Activated naive CD8-positive, alpha-beta T cell treated with anti-CD3 and anti-CD28 coated beads, Interleukin-2, amount 10 ng/mL, durations not matched to agents 7 days and 5 days (primary cell): Measurements from ENCODE around the gene SHMT1. TPM values are rescaled to one million over a fixed set of nuclear protein-coding genes. Genes with fewer than 3 reads are reported as not detected.
"Not testable (repeated sequence)": the region's sequence is repeated elsewhere in the genome, so short reads cannot be mapped to it uniquely, and the experiment has no call there.

Source experiments
- ATAC-seq: fragments of 150-1000 bp; cut with Tn5 transposase; one replicate; pipeline ENCODE4 v1.10.0; 2021; ENCODE audit warnings: low read depth, moderate library complexity
- POLR2A ChIA-PET: fragments of 350-600 bp; sonication (Branson Sonifier 250); formaldehyde crosslinking; loops from one replicate; lab custom pipeline; 2021; ENCODE audit warnings: antibody characterized with exemption; lab: Charles Lee
- DNase-seq: peaks from one replicate; pipeline ENCODE4 v3.0.0; 2021
- H3K27ac Mint-ChIP-seq: one replicate; pipeline ENCODE4 v1.8.0; 2022; ENCODE audit warnings: mild to moderate bottlenecking, mixed read lengths
- H3K27me3 Mint-ChIP-seq: one replicate; pipeline ENCODE4 v1.8.0; 2022; ENCODE audit warnings: mild to moderate bottlenecking, moderate library complexity, mixed read lengths
- H3K36me3 Mint-ChIP-seq: one replicate; pipeline ENCODE4 v1.8.0; 2021; ENCODE audit warnings: mild to moderate bottlenecking, mixed read lengths
- H3K4me1 Mint-ChIP-seq: one replicate; pipeline ENCODE4 v1.8.0; 2021; ENCODE audit warnings: mixed read lengths
- H3K4me3 Mint-ChIP-seq: one replicate; pipeline ENCODE4 v1.8.0; 2022; ENCODE audit warnings: mild to moderate bottlenecking, moderate library complexity, mixed read lengths
- H3K9me3 Mint-ChIP-seq: one replicate; pipeline ENCODE4 v1.8.0; 2021; ENCODE audit warnings: mixed read lengths
- total RNA-seq, 2 experiments: library from RNA; stranded (reverse); gene quantifications; one replicate each; pipeline ENCODE4 v1.2.3, GENCODE V29; 2021

Gene SHMT1
- total RNA-seq, result 10 to 100 TPM; 45.4 to 48.1 TPM

- Mint-ChIP-seq H3K36me3 (peaks cover 13% of the 10 kb centered on the region), H3K27me3 (no peaks in the 10 kb centered on the region), H3K27ac (peak within 1 kb of the TSS; percentile 91), H3K9me3 (no peaks in the 10 kb centered on the region), H3K4me1 (peaks cover 14% of the 10 kb centered on the region), H3K4me3 (peak within 1 kb of the TSS; percentile 93)
- peak; percentile 100 for ATAC-seq
- DNase-seq, result peak; percentile 96
- POLR2A ChIA-PET, result interaction anchor here (0.9 to 1.9 kb wide), 2 partner anchors 35 to 49 kb away, joined by 3 to 9 read pairs; partner anchors contain the start of genes SMCR8 and TOP3A
These were observed at the start of gene SHMT1 for GRCh38 chr17:18363101-18364049. TSS of gene SHMT1 (minus strand) at chr17:18363550. CDS start at chr17:18355981, 7,569 bp downstream.

DNA sequence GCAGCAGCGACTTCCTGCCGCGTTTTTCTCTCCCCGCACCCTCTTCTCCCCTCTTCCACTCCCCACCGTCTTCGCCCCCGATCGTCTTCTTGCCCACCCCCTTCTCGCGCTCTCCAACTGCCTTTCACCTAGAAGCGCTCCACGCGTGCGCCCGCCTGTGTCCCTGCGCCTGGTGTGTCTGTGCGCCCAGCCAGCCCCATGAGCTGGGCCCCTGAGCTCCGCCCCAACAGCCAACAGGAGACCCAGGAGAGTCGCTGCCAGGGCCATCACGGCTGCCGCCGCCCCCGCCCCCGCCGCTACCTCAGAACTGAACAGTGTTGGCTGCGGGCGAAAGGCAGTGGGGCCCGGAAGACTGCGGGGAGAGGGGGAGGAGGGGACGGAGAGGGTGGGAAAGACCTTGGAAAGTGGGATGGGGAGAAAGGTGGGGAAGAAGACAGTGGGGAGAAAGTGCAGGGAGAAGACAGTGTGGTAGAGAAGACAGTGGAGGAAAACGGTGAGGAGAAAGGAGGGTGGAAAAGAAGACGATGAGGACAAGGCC, 48.7 kb upstream of the SHMT1 start:
- not testable (repeated sequence) for H3K36me3 Mint-ChIP-seq, H3K9me3 Mint-ChIP-seq, H3K4me3 Mint-ChIP-seq

DNA sequence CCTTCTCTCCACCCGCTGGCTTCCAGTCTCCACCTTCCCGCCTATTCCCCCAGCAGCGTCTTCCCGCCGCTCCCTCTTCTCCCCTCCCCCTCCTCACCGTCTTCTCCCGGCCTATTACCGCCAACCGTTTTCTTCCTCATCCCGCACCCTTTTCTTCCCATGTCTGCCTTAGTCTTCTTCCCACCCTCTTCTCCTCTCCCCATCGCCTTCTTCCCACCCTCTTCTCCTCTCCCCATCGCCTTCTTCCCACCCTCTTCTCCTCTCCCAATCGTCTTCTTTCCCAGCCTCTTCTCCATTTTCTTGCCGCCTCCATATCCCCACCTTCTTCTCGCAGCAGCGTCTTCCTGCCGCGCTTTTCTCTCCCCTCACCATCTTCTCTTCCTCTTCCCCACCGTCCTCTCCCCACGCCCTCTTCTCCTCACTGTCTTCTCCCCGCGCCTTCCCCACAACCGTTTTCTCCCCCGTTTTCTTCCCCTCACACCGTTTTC, 48.1 kb upstream of the SHMT1 start:
- ATAC-seq, result peak; percentile 27
- H3K9me3 Mint-ChIP-seq, H3K27me3 Mint-ChIP-seq, POLR2A ChIA-PET, H3K36me3 Mint-ChIP-seq: not testable (repeated sequence)
- H3K27ac Mint-ChIP-seq, result peak overlapping the region; percentile 87
- peak overlapping the region; percentile 98 for H3K4me3 Mint-ChIP-seq
- peaks cover 22% of the 10 kb centered on the region for H3K4me1 Mint-ChIP-seq
- DNase-seq, result peak; percentile 46

More for the DNA sequence above, 48.7 kb upstream of the SHMT1 start:
- DNase-seq, result peak; percentile 46
- H3K27ac Mint-ChIP-seq, H3K27me3 Mint-ChIP-seq, POLR2A ChIA-PET: not testable (repeated sequence)
- peak; percentile 98 for ATAC-seq
- H3K4me1 Mint-ChIP-seq, result peaks cover 22% of the 10 kb centered on the region

GRCh38 chr17:18410736-18411135, 47.4 kb upstream of the SHMT1 start:
- POLR2A ChIA-PET, ATAC-seq, H3K27me3 Mint-ChIP-seq, DNase-seq, H3K36me3 Mint-ChIP-seq, H3K9me3 Mint-ChIP-seq: not testable (repeated sequence)
- H3K27ac Mint-ChIP-seq, result peak overlapping the region; percentile 58
- H3K4me1 Mint-ChIP-seq, result peaks cover 22% of the 10 kb centered on the region
- H3K4me3 Mint-ChIP-seq, result peak overlapping the region; percentile 98

DNA sequence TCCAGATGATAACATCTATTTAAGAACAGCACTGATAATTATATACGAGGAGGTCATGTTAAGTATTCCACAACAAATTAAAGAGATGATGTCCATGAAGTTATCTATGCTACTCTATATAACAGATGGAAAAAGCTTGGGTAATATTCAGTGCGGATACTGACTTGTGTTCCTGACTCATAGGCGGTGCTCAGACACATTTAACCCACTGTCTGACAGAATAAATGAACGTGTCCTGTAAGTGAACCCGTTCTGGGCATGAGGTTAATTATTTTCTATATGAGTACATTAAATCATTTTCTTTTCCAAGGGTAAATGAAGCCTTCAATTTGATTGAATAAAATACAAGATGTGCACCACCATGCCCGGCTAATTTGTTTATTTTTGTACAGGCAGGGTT, 46.0 kb upstream of the SHMT1 start:
- DNase-seq, H3K27me3 Mint-ChIP-seq, H3K4me3 Mint-ChIP-seq, H3K9me3 Mint-ChIP-seq, H3K36me3 Mint-ChIP-seq, POLR2A ChIA-PET, ATAC-seq: not testable (repeated sequence)
- Mint-ChIP-seq H3K27ac (peak overlapping the region; percentile 45), H3K4me1 (peaks cover 22% of the 10 kb centered on the region)

DNA sequence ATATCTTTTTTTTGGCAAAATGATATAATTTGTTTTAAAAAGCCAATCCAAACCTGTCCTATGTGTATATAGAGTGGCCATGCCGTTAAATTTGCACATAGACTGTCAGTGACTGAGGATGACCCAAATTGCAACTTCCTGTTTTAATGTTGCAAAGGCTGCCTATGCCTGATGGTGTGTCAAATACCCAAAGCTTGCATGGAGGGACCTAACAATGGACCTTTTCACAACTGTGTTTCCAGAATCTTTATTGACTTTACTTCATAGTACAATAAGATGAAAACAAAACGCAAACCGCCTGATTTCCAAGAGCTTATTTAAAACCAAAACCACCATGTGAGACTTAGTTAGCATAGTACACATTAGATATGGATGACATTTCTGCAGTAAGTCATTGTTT, 45.6 kb upstream of the SHMT1 start:
- H3K4me3 Mint-ChIP-seq, POLR2A ChIA-PET, ATAC-seq, H3K36me3 Mint-ChIP-seq, DNase-seq, H3K9me3 Mint-ChIP-seq, H3K27me3 Mint-ChIP-seq: not testable (repeated sequence)
- Mint-ChIP-seq H3K27ac (peak overlapping the region; percentile 45), H3K4me1 (peaks cover 22% of the 10 kb centered on the region)

GRCh38 chr17:18403604-18404003, 40.3 kb upstream of the SHMT1 start:
- DNase-seq, H3K27ac Mint-ChIP-seq, H3K9me3 Mint-ChIP-seq, H3K4me3 Mint-ChIP-seq, H3K27me3 Mint-ChIP-seq, H3K36me3 Mint-ChIP-seq, H3K4me1 Mint-ChIP-seq, POLR2A ChIA-PET, ATAC-seq: not testable (repeated sequence)

DNA sequence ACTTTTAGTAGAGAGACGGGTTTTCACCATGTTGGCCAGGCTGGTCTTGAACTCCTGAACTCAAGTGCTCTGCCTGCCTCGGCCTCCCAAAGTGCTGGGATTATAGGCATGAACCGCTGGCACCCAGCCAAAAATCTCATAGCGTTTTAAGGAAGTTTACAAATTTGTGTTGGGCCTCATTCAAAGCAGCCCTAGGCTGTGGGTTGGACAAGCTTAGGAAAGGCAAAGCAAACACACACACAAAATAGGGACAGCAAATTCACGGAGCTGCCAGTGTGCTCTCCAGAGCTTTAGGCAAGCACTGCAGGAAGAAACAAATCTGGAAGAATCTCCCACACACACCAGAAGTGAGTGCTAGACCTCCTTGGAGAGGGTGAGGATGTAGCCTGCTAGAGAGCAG, 39.8 kb upstream of the SHMT1 start:
- H3K36me3 Mint-ChIP-seq, H3K4me3 Mint-ChIP-seq, H3K9me3 Mint-ChIP-seq, DNase-seq, H3K27me3 Mint-ChIP-seq, ATAC-seq, H3K27ac Mint-ChIP-seq, H3K4me1 Mint-ChIP-seq, POLR2A ChIA-PET: not testable (repeated sequence)

DNA sequence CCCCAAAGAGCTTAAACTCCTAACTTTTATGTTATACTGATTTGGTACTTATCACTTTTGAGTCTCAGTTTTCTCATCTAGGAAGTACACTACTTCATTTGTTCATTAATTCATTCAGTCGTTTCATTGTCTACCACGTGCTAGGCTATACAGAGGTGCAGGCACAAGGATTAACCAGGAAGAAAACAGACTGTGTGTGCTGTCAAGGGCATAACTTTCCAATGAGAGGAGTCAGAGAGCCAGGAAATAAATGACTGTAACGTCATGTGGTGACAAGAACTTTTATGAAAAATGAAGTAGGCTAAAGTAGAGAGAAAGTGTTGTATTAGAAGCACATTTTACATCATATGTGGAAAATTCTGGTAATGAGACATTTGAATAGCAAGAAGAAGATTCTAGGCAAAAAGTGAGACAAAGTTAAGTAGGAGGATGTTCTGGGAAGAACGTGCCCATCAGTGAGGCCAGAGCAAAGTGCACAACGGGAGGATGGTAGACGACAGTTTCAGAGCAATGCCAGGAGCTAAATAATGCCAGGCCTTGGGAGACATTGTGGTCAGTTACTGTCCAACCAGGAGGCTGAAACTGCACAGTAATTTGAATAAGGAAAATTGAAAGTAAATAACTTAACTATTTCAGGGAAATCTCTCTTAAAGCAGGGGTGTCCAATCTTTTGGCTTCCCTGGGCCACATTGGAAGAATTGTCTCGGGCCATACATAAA, 38.7 kb upstream of the SHMT1 start:
- H3K4me3 Mint-ChIP-seq, ATAC-seq, POLR2A ChIA-PET, H3K4me1 Mint-ChIP-seq, H3K9me3 Mint-ChIP-seq, H3K27ac Mint-ChIP-seq, H3K36me3 Mint-ChIP-seq, DNase-seq, H3K27me3 Mint-ChIP-seq: not testable (repeated sequence)

GRCh38 chr17:18388728-18389127, 25.4 kb upstream of the SHMT1 start:
- H3K36me3 Mint-ChIP-seq, H3K27ac Mint-ChIP-seq, H3K4me1 Mint-ChIP-seq, H3K27me3 Mint-ChIP-seq, DNase-seq, H3K9me3 Mint-ChIP-seq, H3K4me3 Mint-ChIP-seq, POLR2A ChIA-PET: not testable (repeated sequence)
- ATAC-seq, result peak; percentile 59

DNA sequence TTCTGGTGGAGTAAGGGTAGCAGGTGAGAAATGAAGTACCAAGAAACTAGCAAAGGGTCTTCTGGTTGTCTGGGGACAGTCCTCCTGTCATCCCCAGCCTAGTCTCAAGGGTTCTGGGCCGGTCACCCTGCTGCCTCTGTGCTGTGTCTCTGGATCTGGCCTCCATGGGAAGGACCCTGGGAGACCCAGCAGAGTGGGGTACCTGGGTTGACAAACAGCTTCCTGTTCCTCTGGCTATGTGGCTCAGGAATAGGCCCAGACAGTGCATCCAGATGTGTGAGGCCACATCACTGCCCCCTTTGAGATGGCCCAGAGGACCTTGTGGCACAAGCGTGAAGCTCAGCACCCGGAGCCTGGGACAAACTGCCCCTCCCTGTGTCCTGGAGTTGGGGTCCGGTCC, 24.9 kb upstream of the SHMT1 start:
- ATAC-seq, H3K9me3 Mint-ChIP-seq, H3K27me3 Mint-ChIP-seq, H3K4me1 Mint-ChIP-seq, POLR2A ChIA-PET, DNase-seq, H3K27ac Mint-ChIP-seq, H3K4me3 Mint-ChIP-seq, H3K36me3 Mint-ChIP-seq: not testable (repeated sequence)

GRCh38 chr17:18387583-18387982, 24.2 kb upstream of the SHMT1 start:
- POLR2A ChIA-PET, H3K9me3 Mint-ChIP-seq, H3K4me1 Mint-ChIP-seq, H3K4me3 Mint-ChIP-seq, ATAC-seq, H3K36me3 Mint-ChIP-seq, DNase-seq, H3K27ac Mint-ChIP-seq: not testable (repeated sequence)
- H3K27me3 Mint-ChIP-seq, result peaks cover 12% of the 10 kb centered on the region

DNA sequence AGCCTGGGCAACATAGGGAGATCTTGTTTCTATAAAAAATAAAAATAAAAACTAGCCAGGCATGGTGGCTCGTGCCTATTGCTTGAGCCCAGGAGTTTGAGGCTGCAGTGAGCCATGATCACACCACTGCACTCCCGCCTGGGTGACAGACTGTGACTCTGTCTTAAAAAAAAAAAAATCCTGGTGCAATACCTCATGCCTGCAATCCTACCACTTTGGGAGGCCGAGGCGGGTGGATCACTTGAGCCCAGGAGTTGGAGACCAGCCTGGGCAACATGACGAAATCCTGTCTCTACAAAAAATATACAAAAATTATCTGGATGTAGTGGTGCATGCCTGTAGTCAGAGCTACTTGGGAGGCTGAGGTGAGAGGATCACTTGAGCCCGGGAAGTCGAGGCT, 20.9 kb upstream of the SHMT1 start:
- DNase-seq, H3K4me3 Mint-ChIP-seq, POLR2A ChIA-PET, H3K27ac Mint-ChIP-seq, H3K4me1 Mint-ChIP-seq, H3K9me3 Mint-ChIP-seq, ATAC-seq, H3K36me3 Mint-ChIP-seq: not testable (repeated sequence)
- H3K27me3 Mint-ChIP-seq, result peaks cover 22% of the 10 kb centered on the region
